Measurements from ENCODE around the gene AMER3.

AMER3 gene

GRCh38 chr2:130767408-130767775 is 12.1 kb downstream of the AMER3 start:
- no peak for DNase-seq
- in situ Hi-C loops (cut with MboI; ENCODE audit: low pct_unique_long_range_greater_than_20kb, low sequenced_read_pairs) = no loop called here

GRCh38 chr2:130768191-130768855 is 13.0 kb downstream of the AMER3 start:
- DNase-seq = no peak
- in situ Hi-C loops (cut with MboI; ENCODE audit: low pct_unique_long_range_greater_than_20kb, low sequenced_read_pairs) = no loop called here

GRCh38 chr2:130769343-130769907 is 14.1 kb downstream of the AMER3 start:
- in situ Hi-C loops (cut with MboI; ENCODE audit: low pct_unique_long_range_greater_than_20kb, low sequenced_read_pairs) = no loop called here
- DNase-seq = no peak

- no peak for DNase-seq
- in situ Hi-C loops (cut with MboI; ENCODE audit: low pct_unique_long_range_greater_than_20kb, low sequenced_read_pairs) = no loop called here
Observed at GRCh38 chr2:130776550-130776949, 21.2 kb downstream of the AMER3 start.

GRCh38 chr2:130778781-130779180 is 23.4 kb downstream of the AMER3 start:
- in situ Hi-C loops (cut with MboI; ENCODE audit: low pct_unique_long_range_greater_than_20kb, low sequenced_read_pairs) = no loop called here
- no peak for DNase-seq

GRCh38 chr2:130785466-130786055 is 30.2 kb downstream of the AMER3 start:
- DNase-seq = no peak
- in situ Hi-C loops (cut with MboI; ENCODE audit: low pct_unique_long_range_greater_than_20kb, low sequenced_read_pairs) = no loop called here

GRCh38 chr2:130786076-130786475 is 30.7 kb downstream of the AMER3 start:
- in situ Hi-C loops (cut with MboI; ENCODE audit: low pct_unique_long_range_greater_than_20kb, low sequenced_read_pairs) = no loop called here
- DNase-seq = no peak

GRCh38 chr2:130787841-130788240 is 32.5 kb downstream of the AMER3 start:
- DNase-seq = no peak
- in situ Hi-C loops (cut with MboI; ENCODE audit: low pct_unique_long_range_greater_than_20kb, low sequenced_read_pairs) = no loop called here

- DNase-seq = no peak
- in situ Hi-C loops (cut with MboI; ENCODE audit: low pct_unique_long_range_greater_than_20kb, low sequenced_read_pairs) = no loop called here
Observed at GRCh38 chr2:130790312-130790711, 35.0 kb downstream of the AMER3 start.

GRCh38 chr2:130790804-130791616 is 35.7 kb downstream of the AMER3 start:
- in situ Hi-C loops (cut with MboI; ENCODE audit: low pct_unique_long_range_greater_than_20kb, low sequenced_read_pairs) = no loop called here
- no peak for DNase-seq

GRCh38 chr2:130791617-130791939 is 36.2 kb downstream of the AMER3 start:
- in situ Hi-C loops (cut with MboI; ENCODE audit: low pct_unique_long_range_greater_than_20kb, low sequenced_read_pairs) = no loop called here
- no peak for DNase-seq

GRCh38 chr2:130795431-130795830 is 40.1 kb downstream of the AMER3 start:
- DNase-seq = no peak
- in situ Hi-C loops (cut with MboI; ENCODE audit: low pct_unique_long_range_greater_than_20kb, low sequenced_read_pairs) = no loop called here

- in situ Hi-C loops (cut with MboI; ENCODE audit: low pct_unique_long_range_greater_than_20kb, low sequenced_read_pairs) = no loop called here
- no peak for DNase-seq
Observed at GRCh38 chr2:130796290-130796689, 41.0 kb downstream of the AMER3 start.

GRCh38 chr2:130797493-130798435 is 42.4 kb downstream of the AMER3 start:
- DNase-seq = peak; percentile 86
- in situ Hi-C loops (cut with MboI; ENCODE audit: low pct_unique_long_range_greater_than_20kb, low sequenced_read_pairs) = no loop called here

- in situ Hi-C loops (cut with MboI; ENCODE audit: low pct_unique_long_range_greater_than_20kb, low sequenced_read_pairs) = no loop called here
- DNase-seq = no peak
Observed at GRCh38 chr2:130798472-130799218, 43.3 kb downstream of the AMER3 start.

GRCh38 chr2:130799295-130799694 is 44.0 kb downstream of the AMER3 start:
- DNase-seq = no peak
- in situ Hi-C loops (cut with MboI; ENCODE audit: low pct_unique_long_range_greater_than_20kb, low sequenced_read_pairs) = no loop called here

- DNase-seq = no peak
- in situ Hi-C loops (cut with MboI; ENCODE audit: low pct_unique_long_range_greater_than_20kb, low sequenced_read_pairs) = no loop called here
Observed at GRCh38 chr2:130805613-130806012, 50.3 kb downstream of the AMER3 start.

- no peak for DNase-seq
- in situ Hi-C loops (cut with MboI; ENCODE audit: low pct_unique_long_range_greater_than_20kb, low sequenced_read_pairs) = no loop called here
Observed at GRCh38 chr2:130806370-130806769, 51.0 kb downstream of the AMER3 start.

Data from KBM-7 (cell line).